Measurements from ENCODE around the gene RAD51D.

RAD51D gene

DNA sequence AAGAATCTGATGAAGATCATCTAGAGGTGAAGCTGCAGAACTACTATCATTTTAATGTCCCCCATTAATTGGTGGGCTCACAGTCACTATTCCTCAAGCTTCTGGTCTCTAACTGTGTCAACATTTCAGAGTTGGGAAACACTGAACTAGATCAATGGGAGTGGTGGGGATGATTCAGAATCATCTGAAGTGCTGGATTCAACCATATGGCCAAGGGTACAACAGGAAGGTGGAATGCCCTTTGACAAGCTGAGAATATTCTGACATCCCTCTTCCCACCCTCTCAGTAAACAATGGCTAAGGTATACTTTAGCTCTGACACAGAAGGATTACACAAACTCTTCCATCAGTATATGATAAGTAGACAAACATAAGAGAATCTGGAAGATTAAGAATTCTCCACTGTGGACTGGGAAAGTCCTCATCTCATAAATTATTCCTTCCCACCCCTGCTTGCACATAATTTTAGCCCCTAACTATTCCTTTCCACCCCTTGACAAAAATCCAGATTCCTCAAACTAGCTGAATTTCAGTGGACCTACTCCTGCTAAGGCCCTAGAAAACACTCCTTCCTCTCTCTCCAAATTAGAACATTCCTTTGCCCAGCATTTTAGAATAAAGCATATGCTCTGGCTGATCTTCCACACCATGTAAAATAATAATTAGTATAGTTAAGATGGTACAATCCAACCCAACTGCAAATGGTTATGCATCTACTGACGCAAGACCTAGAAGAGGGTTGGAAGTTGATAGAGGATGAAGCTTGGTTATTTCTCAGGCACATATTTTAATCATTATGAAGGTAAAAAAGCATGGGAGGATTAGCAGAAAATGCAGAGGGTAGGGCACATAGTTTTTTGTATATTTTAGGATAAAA lies 39.9 kb downstream of the RAD51D start:
- Histone ChIP-seq H3K9me3 (ENCODE audit: control insufficient read depth in 1 of 2, low read length in 2 of 2) (no peaks in the 10 kb centered on the region), H3K4me3 (ENCODE audit: low read depth in 1 of 2, low read length in 2 of 2) (no peak overlapping the region), H3K27ac (ENCODE audit: low read length) (no peak overlapping the region), H3K36me3 (ENCODE audit: control insufficient read depth in 1 of 2, insufficient read depth in 2 of 2, low read length in 2 of 2) (no peaks in the 10 kb centered on the region), H3K4me1 (ENCODE audit: control insufficient read depth in 1 of 2, insufficient read depth in 2 of 2, low read length in 2 of 2) (peaks cover 0 to 8% of the 10 kb centered on the region in 2 donors), H3K27me3 (ENCODE audit: low read depth, low read length) (no peaks in the 10 kb centered on the region)

DNA sequence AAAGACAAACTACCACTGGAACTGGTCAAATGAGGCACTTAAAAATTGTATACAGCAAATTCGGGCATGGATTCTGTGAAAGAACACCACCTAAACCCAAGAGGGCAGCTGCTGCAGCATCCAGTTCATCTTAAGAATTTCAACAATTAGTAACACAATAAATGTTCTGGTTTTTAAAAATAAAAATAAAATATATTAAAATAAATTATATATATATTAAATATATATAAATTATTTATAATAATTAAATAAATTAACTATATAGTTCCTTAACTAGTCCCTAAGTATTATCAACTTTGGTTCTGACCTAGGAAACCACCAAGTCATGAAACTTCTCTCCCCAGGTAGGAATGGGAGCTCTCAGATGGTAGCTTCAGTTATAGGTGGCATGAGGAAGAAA lies 42.8 kb downstream of the RAD51D start:
- Histone ChIP-seq H3K9me3 (ENCODE audit: control insufficient read depth in 1 of 2, low read length in 2 of 2) (no peaks in the 10 kb centered on the region), H3K4me3 (ENCODE audit: low read depth in 1 of 2, low read length in 2 of 2) (no peak overlapping the region), H3K36me3 (ENCODE audit: control insufficient read depth in 1 of 2, insufficient read depth in 2 of 2, low read length in 2 of 2) (no peaks in the 10 kb centered on the region), H3K27me3 (ENCODE audit: low read depth, low read length) (no peaks in the 10 kb centered on the region), H3K4me1 (ENCODE audit: control insufficient read depth in 1 of 2, insufficient read depth in 2 of 2, low read length in 2 of 2) (peaks cover 3 to 8% of the 10 kb centered on the region in 2 donors), H3K27ac (ENCODE audit: low read length) (no peak overlapping the region)

DNA sequence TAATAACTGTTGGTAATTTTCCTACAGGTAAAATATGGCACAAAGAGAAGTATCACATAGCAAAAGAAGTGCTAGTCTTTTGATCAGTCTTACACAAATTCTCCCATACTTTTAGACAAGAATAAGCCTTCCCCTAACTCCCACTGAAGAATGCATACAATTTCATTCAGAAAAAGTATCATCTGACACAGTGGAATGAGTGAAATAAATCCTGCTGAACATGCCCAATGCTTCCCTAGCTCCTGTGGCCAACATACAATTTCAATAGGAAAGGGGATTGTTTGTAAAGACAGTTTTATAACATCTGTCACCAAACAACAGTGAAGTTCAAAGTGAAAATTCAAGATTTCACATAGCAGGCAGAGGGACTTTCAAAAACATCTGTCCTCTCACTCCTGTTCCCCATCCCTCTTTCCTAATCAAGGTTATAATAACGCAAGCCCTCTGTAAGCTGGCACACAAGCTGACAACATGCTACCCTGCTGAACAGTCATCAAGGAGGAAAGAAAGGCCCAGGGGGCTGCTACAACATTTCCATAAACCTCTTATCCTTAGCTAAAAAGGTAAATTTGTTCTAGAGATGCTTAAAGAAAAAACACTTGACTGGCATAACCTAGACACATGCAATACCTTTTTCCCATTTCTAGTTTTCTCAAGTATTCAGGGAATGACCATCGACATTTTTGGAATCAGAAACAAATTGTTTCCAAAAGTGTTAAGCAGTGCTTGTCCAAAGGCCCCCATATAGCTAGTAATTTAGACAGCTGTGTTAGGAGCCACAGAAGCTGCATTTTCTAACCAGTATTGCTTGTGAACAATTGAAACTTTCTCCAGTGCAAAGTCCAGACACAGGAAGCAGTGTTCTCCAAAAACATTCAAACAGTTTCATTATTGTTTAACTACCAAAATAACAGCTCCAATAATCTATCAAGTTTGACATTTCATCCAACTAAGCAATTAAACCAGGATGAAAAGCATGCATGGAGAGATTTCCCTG lies 44.7 kb downstream of the RAD51D start:
- Histone ChIP-seq H3K4me3 (ENCODE audit: low read depth in 1 of 2, low read length in 2 of 2) (no peak overlapping the region), H3K27ac (ENCODE audit: low read length) (no peak overlapping the region), H3K4me1 (ENCODE audit: control insufficient read depth in 1 of 2, insufficient read depth in 2 of 2, low read length in 2 of 2) (peaks cover 3 to 8% of the 10 kb centered on the region in 2 donors), H3K9me3 (ENCODE audit: control insufficient read depth in 1 of 2, low read length in 2 of 2) (no peaks in the 10 kb centered on the region), H3K36me3 (ENCODE audit: control insufficient read depth in 1 of 2, insufficient read depth in 2 of 2, low read length in 2 of 2) (no peaks in the 10 kb centered on the region), H3K27me3 (ENCODE audit: low read depth, low read length) (no peaks in the 10 kb centered on the region)

DNA sequence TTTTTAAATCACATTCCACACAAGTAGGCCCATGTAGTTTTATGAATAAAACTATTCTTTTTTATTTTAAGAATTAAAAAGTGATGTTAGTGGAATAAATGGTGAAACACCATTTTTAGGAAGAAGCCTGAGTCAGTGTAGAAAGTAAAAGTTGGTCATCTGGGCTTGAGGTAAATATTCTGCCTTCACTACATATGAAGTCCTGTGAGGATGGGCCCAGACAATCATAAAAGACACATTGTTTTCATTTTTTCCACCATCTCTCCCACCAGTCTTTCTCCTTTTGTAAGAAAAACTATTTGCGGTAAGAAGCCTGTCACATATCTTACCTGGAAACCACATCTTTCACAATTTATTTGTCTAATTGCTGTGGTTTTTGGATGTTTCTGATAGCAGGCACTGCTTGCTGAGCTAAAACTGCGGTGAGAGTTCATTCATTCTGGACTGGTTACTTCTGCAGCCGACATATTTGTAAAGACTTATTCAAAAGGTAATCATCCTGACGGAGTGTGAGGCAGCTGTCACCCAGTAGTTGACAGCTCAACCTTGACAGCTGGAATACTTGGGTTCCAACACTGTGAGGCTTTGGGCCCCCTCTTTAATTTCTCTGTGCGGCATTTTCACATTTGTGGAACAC lies 45.6 kb downstream of the RAD51D start:
- no peaks in the 10 kb centered on the region for H3K27me3 ChIP-seq (ENCODE audit: low read depth, low read length)
- H3K27ac ChIP-seq (ENCODE audit: low read length) = peak overlapping the region; percentile 4
- H3K4me1 ChIP-seq (ENCODE audit: control insufficient read depth in 1 of 2, insufficient read depth in 2 of 2, low read length in 2 of 2) = peaks cover 3 to 8% of the 10 kb centered on the region in 2 donors
- H3K9me3 ChIP-seq (ENCODE audit: control insufficient read depth in 1 of 2, low read length in 2 of 2) = no peaks in the 10 kb centered on the region
- H3K4me3 ChIP-seq (ENCODE audit: low read depth in 1 of 2, low read length in 2 of 2) = no peak overlapping the region
- H3K36me3 ChIP-seq (ENCODE audit: control insufficient read depth in 1 of 2, insufficient read depth in 2 of 2, low read length in 2 of 2) = peaks cover 0 to 2% of the 10 kb centered on the region in 2 donors

DNA sequence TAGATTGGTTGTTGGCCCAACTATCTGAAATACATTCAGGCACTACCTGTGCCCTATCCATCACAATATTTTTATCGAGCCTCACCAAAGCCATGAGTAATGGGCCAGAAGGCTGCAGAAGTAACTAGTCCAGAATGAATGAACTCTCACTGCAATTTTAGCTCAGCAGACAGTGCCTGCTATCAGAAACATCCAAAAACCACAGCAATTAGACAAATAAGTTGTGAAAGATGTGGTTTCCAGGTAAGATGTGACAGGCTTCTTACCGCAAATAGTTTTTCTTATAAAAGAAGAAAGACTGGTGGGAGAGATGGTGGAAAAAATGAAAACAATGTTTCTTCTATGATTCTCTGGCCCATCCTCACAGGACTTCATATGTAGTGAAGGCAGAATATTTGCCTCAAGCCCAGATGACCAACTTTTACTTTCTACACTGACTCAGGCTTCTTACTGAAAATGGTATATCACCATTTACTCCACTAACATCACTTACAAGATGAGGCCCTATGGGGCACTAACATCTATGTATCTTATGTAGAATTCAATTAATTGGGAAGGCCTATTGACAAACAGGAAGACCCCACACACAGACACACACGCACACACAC lies 46.4 kb downstream of the RAD51D start:
- Histone ChIP-seq H3K9me3 (ENCODE audit: control insufficient read depth in 1 of 2, low read length in 2 of 2) (no peaks in the 10 kb centered on the region), H3K4me3 (ENCODE audit: low read depth in 1 of 2, low read length in 2 of 2) (no peak overlapping the region), H3K4me1 (ENCODE audit: control insufficient read depth in 1 of 2, insufficient read depth in 2 of 2, low read length in 2 of 2) (peaks cover 3 to 8% of the 10 kb centered on the region in 2 donors), H3K36me3 (ENCODE audit: control insufficient read depth in 1 of 2, insufficient read depth in 2 of 2, low read length in 2 of 2) (peaks cover 0 to 8% of the 10 kb centered on the region in 2 donors), H3K27ac (ENCODE audit: low read length) (no peak overlapping the region), H3K27me3 (ENCODE audit: low read depth, low read length) (no peaks in the 10 kb centered on the region)

DNA sequence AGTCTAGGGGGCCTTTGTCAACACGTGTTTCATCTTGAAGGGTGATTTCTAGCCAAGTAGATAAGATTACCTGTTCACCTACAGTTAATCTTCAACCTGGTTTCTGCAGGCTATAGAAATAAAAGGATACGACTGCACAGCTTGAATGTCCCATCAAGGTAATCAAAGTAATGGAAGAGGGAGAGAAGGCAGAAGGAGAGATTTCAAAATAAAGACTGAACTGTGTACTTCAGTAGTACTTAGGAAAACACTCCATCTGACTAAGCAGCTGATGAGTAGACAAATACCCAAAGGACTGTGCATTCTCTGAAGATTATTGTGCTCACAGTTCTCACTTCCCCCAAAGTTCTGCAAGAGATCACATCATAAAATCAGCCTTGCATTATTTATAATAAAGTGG lies 50.3 kb downstream of the RAD51D start:
- Histone ChIP-seq H3K27ac (ENCODE audit: low read length) (no peak overlapping the region), H3K4me1 (ENCODE audit: control insufficient read depth in 1 of 2, insufficient read depth in 2 of 2, low read length in 2 of 2) (peaks cover 2 to 7% of the 10 kb centered on the region in 2 donors), H3K4me3 (ENCODE audit: low read depth in 1 of 2, low read length in 2 of 2) (no peak overlapping the region), H3K9me3 (ENCODE audit: control insufficient read depth in 1 of 2, low read length in 2 of 2) (no peaks in the 10 kb centered on the region), H3K36me3 (ENCODE audit: control insufficient read depth in 1 of 2, insufficient read depth in 2 of 2, low read length in 2 of 2) (peaks cover 0 to 9% of the 10 kb centered on the region in 2 donors), H3K27me3 (ENCODE audit: low read depth, low read length) (no peaks in the 10 kb centered on the region)

DNA sequence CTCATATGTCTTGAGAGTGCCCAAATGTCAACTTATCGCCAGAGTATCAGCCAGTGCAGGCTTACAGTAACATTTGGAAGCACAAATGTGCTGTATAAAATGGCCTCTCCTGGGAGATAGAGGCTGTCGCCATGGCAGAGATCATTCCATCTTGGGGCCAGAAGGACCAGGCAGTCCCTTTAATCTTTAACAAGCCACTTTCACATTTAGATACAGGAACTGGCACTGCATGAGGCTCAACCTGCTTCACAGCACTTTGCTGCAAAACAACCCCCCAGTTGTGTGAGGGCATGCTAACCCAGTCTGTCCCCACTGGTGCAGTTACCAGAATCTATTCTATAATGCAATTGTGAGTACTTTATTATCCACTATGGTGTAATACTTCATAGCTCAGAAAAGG lies 51.4 kb downstream of the RAD51D start:
- no peaks in the 10 kb centered on the region for H3K9me3 ChIP-seq (ENCODE audit: control insufficient read depth in 1 of 2, low read length in 2 of 2)
- no peaks in the 10 kb centered on the region for H3K27me3 ChIP-seq (ENCODE audit: low read depth, low read length)
- H3K4me1 ChIP-seq (ENCODE audit: control insufficient read depth in 1 of 2, insufficient read depth in 2 of 2, low read length in 2 of 2) = peaks cover 10 to 14% of the 10 kb centered on the region in 2 donors
- no peak overlapping the region for H3K4me3 ChIP-seq (ENCODE audit: low read depth in 1 of 2, low read length in 2 of 2)
- H3K27ac ChIP-seq (ENCODE audit: low read length) = no peak overlapping the region
- peaks cover 0 to 15% of the 10 kb centered on the region in 2 donors for H3K36me3 ChIP-seq (ENCODE audit: control insufficient read depth in 1 of 2, insufficient read depth in 2 of 2, low read length in 2 of 2)

DNA sequence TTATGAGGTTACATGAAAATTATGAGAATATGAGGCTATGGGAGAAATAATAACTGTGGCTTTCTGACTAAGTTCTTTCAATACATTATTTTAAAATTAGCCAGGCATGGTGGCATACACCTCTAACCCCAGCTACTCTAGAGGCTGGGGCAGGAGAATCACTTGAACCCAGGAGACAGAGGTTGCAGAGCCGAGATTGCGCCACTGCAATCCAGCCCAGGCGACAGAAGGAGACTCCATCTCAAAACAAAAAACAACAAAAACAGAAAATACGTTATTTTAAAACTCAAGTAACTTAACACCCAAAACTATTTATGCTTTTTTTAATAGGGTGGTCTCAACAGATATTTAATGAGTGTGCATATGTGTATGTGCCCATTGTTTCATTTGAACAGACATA lies 53.8 kb downstream of the RAD51D start:
- no peak overlapping the region for H3K4me3 ChIP-seq (ENCODE audit: low read depth in 1 of 2, low read length in 2 of 2)
- peaks cover 5 to 15% of the 10 kb centered on the region in 2 donors for H3K36me3 ChIP-seq (ENCODE audit: control insufficient read depth in 1 of 2, insufficient read depth in 2 of 2, low read length in 2 of 2)
- H3K27me3 ChIP-seq (ENCODE audit: low read depth, low read length) = no peaks in the 10 kb centered on the region
- peaks cover 10 to 11% of the 10 kb centered on the region in 2 donors for H3K4me1 ChIP-seq (ENCODE audit: control insufficient read depth in 1 of 2, insufficient read depth in 2 of 2, low read length in 2 of 2)
- no peaks in the 10 kb centered on the region for H3K9me3 ChIP-seq (ENCODE audit: control insufficient read depth in 1 of 2, low read length in 2 of 2)
- no peak overlapping the region for H3K27ac ChIP-seq (ENCODE audit: low read length)

DNA sequence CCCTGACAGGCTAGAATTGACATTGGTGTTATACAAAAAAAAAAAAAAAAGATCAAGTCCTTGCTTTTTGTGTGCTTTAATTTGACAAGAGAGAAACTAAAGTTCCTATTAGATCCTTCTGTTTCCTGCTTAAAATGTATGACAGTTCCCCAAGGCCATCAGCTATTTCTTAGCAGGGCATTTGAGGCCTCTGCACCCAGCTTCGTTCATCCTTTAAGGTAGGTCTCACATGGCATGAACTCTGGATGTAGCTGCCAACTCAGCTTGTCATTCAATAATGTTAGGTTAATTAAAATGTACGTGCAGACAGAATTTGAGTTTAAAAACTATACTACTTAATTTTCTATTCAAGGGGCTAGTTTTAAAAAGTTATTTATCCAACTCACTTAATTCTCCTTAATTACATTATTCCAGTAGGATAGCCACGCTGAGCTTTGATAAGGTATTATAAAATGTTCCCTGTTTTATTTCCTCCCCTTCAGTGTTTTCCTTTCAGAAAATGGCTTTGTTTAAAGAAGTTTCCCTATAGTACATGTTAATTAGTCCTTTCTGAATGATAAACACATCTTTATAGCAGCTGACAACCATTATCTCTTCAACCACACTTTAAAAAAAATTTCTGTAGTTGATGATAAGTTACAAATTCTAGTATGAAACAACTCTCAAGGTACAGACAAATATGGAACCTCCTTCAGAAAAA lies 55.0 kb downstream of the RAD51D start:
- no peaks in the 10 kb centered on the region for H3K27me3 ChIP-seq (ENCODE audit: low read depth, low read length)
- no peak overlapping the region for H3K4me3 ChIP-seq (ENCODE audit: low read depth in 1 of 2, low read length in 2 of 2)
- H3K4me1 ChIP-seq (ENCODE audit: control insufficient read depth in 1 of 2, insufficient read depth in 2 of 2, low read length in 2 of 2) = peaks cover 10 to 11% of the 10 kb centered on the region in 2 donors
- H3K27ac ChIP-seq (ENCODE audit: low read length) = peak overlapping the region; percentile 92
- H3K9me3 ChIP-seq (ENCODE audit: control insufficient read depth in 1 of 2, low read length in 2 of 2) = no peaks in the 10 kb centered on the region
- peaks cover 8 to 15% of the 10 kb centered on the region in 2 donors for H3K36me3 ChIP-seq (ENCODE audit: control insufficient read depth in 1 of 2, insufficient read depth in 2 of 2, low read length in 2 of 2)

DNA sequence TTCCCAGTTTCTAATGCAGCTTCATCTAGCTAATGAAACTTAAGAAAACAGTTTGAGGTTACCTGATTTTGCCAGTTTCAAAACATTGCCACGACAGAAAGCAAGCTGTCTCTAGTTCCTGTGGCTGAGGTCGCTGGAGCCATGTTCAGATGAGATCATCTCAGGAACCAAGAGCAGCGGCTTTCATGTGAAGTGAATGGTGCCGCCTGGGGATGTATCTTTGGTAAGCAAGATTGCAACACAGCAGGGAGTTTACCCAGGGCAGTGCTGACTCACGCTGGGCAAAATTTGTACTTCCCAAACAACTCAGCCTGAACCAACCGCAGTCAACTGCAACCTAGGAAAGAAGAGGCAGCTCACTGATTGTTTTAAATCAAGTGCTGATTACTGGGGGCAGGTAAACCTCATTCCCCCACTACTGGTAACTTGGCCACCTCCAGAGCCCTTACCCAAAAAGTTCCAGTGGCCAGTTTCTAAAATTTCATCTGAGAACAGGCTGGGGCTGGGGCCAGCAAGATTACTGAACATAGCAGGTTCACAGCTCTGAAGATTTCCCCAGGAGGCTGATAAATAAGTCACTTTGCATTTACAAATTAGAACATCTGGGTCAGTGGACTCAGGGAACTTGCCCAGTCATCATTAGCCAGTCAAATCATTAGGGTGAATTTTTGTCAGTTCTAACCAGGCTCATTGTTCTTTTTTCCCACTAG lies 56.0 kb downstream of the RAD51D start, which contains the start of gene RFFL:
Gene RFFL (minus strand): TSS at position 194 of the 710 bp plus-strand sequence. CDS start 37,154 bp downstream, outside the sequence.
- Histone ChIP-seq H3K9me3 (ENCODE audit: control insufficient read depth in 1 of 2, low read length in 2 of 2) (no peaks in the 10 kb centered on the region), H3K36me3 (ENCODE audit: control insufficient read depth in 1 of 2, insufficient read depth in 2 of 2, low read length in 2 of 2) (peaks cover 8 to 9% of the 10 kb centered on the region in 2 donors), H3K4me3 (ENCODE audit: low read depth in 1 of 2, low read length in 2 of 2) (peak within 1 kb of the TSS; percentile 29 to 38), H3K27ac (ENCODE audit: low read length) (peak within 1 kb of the TSS; percentile 92), H3K27me3 (ENCODE audit: low read depth, low read length) (no peaks in the 10 kb centered on the region), H3K4me1 (ENCODE audit: control insufficient read depth in 1 of 2, insufficient read depth in 2 of 2, low read length in 2 of 2) (peaks cover 10 to 11% of the 10 kb centered on the region in 2 donors)

Measured in muscle layer of duodenum (tissue), 2 donors.